KMS-11 (cell line): ENCODE results near the gene ZNF567.

Source experiments
- H2AFZ ChIP-seq: fragments of 200-600 bp; sonication (generic); 2 replicates; pipeline ENCODE4 v1.6.1; 2016; ENCODE audit warnings: antibody characterized with exemption, mixed run types, low read depth
- H3K27ac ChIP-seq: fragments of 200-600 bp; sonication (generic); 2 replicates; pipeline ENCODE4 v1.6.1; 2016; ENCODE audit warnings: mild to moderate bottlenecking, mixed run types
- H3K27me3 ChIP-seq: fragments of 200-600 bp; sonication (generic); 2 replicates; pipeline ENCODE4 v1.6.1; 2017; ENCODE audit warnings: mild to moderate bottlenecking, low read depth, mixed run types, moderate library complexity; ENCODE audit not compliant: insufficient read depth
- H3K36me3 ChIP-seq: fragments of 200-600 bp; sonication (generic); 2 replicates; pipeline ENCODE4 v1.6.1; 2017; ENCODE audit warnings: mild to moderate bottlenecking, mixed run types; ENCODE audit not compliant: insufficient read depth
- H3K4me1 ChIP-seq: fragments of 200-600 bp; sonication (generic); 2 replicates; pipeline ENCODE4 v1.6.1; 2016; ENCODE audit warnings: mild to moderate bottlenecking, low read depth, mixed run types; ENCODE audit not compliant: poor library complexity, severe bottlenecking
- H3K4me2 ChIP-seq: fragments of 200-600 bp; sonication (generic); 2 replicates; pipeline ENCODE4 v1.7.0; 2016; ENCODE audit warnings: mild to moderate bottlenecking, mixed run types
- H3K4me3 ChIP-seq: fragments of 200-600 bp; sonication (generic); IDR thresholded peaks from 2 replicates; pipeline ENCODE4 v1.6.1; 2017; ENCODE audit warnings: low read depth, low read length, mixed read lengths; ENCODE audit not compliant: insufficient read depth
- H3K79me2 ChIP-seq: fragments of 200-600 bp; sonication (generic); 2 replicates; pipeline ENCODE4 v1.6.1; 2016; ENCODE audit warnings: low read depth, mixed run types; ENCODE audit not compliant: insufficient read depth
- H3K9ac ChIP-seq: fragments of 200-600 bp; sonication (generic); 2 replicates; pipeline ENCODE4 v1.6.1; 2016; ENCODE audit warnings: mild to moderate bottlenecking, mixed run types
- H4K20me1 ChIP-seq: fragments of 200-600 bp; sonication (generic); 2 replicates; pipeline ENCODE4 v1.6.1; 2016; ENCODE audit warnings: mild to moderate bottlenecking, mixed run types; ENCODE audit not compliant: insufficient read depth
- TF ChIP-seq, protein P1 (sequence below): fragments of 200-600 bp; sonication (generic); conservative IDR thresholded peaks from 2 replicates; pipeline ENCODE4 v1.6.1; 2017; ENCODE audit warnings: low read depth, mild to moderate bottlenecking, antibody characterized with exemption, low read length, moderate library complexity, mixed read lengths

The ZNF567 gene

GRCh38 chr19:36679455-36679854, 8.0 kb upstream of the ZNF567 start:
- Histone ChIP-seq H3K36me3 (0 out of 2 replicates have a peak, but pooled peaks cover 3% of the 10 kb centered on the region), H3K9ac (no peak overlapping the region), H3K27ac (no peak overlapping the region), H3K27me3 (no peaks in the 10 kb centered on the region), H4K20me1 (no peaks in the 10 kb centered on the region), H3K4me2 (no peak overlapping the region), H3K4me1 (no peaks in the 10 kb centered on the region), H2AFZ (no peak overlapping the region), H3K4me3 (no peak overlapping the region), H3K79me2 (no peaks in the 10 kb centered on the region)
- TF ChIP-seq, protein P1, sequence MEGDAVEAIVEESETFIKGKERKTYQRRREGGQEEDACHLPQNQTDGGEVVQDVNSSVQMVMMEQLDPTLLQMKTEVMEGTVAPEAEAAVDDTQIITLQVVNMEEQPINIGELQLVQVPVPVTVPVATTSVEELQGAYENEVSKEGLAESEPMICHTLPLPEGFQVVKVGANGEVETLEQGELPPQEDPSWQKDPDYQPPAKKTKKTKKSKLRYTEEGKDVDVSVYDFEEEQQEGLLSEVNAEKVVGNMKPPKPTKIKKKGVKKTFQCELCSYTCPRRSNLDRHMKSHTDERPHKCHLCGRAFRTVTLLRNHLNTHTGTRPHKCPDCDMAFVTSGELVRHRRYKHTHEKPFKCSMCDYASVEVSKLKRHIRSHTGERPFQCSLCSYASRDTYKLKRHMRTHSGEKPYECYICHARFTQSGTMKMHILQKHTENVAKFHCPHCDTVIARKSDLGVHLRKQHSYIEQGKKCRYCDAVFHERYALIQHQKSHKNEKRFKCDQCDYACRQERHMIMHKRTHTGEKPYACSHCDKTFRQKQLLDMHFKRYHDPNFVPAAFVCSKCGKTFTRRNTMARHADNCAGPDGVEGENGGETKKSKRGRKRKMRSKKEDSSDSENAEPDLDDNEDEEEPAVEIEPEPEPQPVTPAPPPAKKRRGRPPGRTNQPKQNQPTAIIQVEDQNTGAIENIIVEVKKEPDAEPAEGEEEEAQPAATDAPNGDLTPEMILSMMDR, result no peak

DNA sequence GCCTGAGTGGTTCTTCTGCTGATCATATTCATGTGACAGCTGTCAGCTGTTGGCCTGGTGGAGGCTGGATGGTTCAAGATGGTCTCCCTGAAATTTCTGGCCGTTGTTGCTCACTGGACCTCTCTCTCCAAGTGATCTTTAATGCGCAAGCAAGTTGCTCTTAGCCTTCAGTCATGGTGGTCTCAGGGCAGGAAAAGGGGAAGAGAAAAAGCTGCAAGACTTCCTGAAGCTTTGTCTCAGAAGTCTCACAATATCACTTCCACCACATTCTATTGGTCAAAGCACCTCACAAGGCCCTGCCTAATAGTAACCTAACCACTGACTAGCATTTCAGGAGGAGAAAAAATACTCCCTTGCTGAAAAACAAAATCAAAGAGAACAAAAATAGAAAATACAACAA, 1.6 kb upstream of the ZNF567 start:
- no peaks in the 10 kb centered on the region for H4K20me1 ChIP-seq
- H2AFZ ChIP-seq, result no peak overlapping the region
- H3K27me3 ChIP-seq, result no peaks in the 10 kb centered on the region
- no peak overlapping the region for H3K4me2 ChIP-seq
- no peak overlapping the region for H3K9ac ChIP-seq
- no peak overlapping the region for H3K4me3 ChIP-seq
- peaks cover 20% of the 10 kb centered on the region; the same call in 1 of the 2 replicates for H3K79me2 ChIP-seq
- TF ChIP-seq, protein P1, result no peak
- peaks cover 21% of the 10 kb centered on the region; the same call in 1 of the 2 replicates for H3K36me3 ChIP-seq
- no peak overlapping the region for H3K27ac ChIP-seq
- H3K4me1 ChIP-seq, result no peaks in the 10 kb centered on the region

DNA sequence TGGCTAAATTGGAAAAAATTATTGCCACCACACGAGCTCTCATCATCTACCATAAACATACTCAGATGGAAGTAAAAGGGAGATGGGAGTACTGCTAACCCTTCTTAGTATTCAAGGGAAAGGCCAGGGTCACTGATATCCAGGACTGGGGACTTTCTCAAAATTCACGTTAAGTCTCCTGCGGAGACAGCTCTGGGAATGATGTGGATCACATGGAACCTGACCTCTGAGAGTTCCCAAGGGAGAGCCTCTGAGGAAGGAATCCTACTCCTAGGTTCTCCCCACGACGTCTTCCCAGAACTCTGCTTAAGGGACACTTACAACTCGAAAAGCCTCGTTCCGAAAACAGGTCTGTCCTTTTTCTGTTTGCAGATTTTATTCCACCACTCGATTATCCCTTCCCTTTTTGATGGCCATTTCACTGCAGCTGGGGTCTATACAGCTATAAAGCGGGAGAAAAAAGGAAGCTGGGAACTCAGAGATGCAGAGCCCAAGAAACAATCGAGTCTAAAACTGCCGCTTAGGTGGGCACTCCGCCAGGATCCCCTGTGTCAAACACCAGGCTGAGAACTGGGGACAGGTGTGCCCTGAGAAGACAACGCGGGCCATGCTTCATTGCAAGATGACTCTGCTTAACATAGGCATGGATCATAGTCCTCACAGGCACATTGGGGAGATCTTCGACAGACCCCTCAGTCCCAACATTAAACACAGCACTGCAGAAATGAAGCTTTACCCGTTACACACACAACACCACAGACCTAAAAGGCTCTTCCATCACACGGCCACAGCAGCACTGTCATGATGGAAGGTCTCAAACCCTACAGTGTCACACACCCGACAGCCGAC, 823 bp upstream of the ZNF567 start:
- Histone ChIP-seq H2AFZ (peak overlapping the region; percentile 88), H3K4me1 (no peaks in the 10 kb centered on the region), H3K36me3 (peaks cover 23% of the 10 kb centered on the region; the same call in 1 of the 2 replicates), H3K79me2 (peaks cover 20% of the 10 kb centered on the region; the same call in 1 of the 2 replicates), H3K4me3 (no peak overlapping the region), H3K27me3 (no peaks in the 10 kb centered on the region), H4K20me1 (no peaks in the 10 kb centered on the region), H3K27ac (peak overlapping the region; percentile 41), H3K4me2 (peak overlapping the region; percentile 75), H3K9ac (peak overlapping the region; percentile 47; the same call in 1 of the 2 replicates)
- TF ChIP-seq, protein P1, result no peak

GRCh38 chr19:36688058-36688457, 646 bp downstream of the ZNF567 start:
- TF ChIP-seq, protein P1, result no peak
- Histone ChIP-seq H3K27me3 (no peaks in the 10 kb centered on the region), H4K20me1 (no peaks in the 10 kb centered on the region), H3K4me3 (no peak overlapping the region), H2AFZ (peak overlapping the region; percentile 88), H3K27ac (peak overlapping the region; percentile 41; the same call in 1 of the 2 replicates), H3K4me1 (no peaks in the 10 kb centered on the region), H3K9ac (peak overlapping the region; percentile 47; the same call in 1 of the 2 replicates), H3K36me3 (peaks cover 35% of the 10 kb centered on the region; the same call in 1 of the 2 replicates), H3K79me2 (peaks cover 20% of the 10 kb centered on the region; the same call in 1 of the 2 replicates), H3K4me2 (peak overlapping the region; percentile 75)
